GM19468 (cell line): Measurements from ENCODE around the gene COL15A1.

Source experiments
- ATAC-seq: cut with Tn5 transposase; IDR thresholded peaks from one replicate; pipeline ENCODE4 v1.9.1; 2021; ENCODE audit warnings: mild to moderate bottlenecking, moderate library complexity, moderate number of reproducible peaks; ENCODE audit not compliant: unreplicated experiment; ENCODE audit errors: extremely low read depth

Gene COL15A1

GRCh38 chr9:98913705-98914104 lies 30.0 kb upstream of the COL15A1 start:
- no peak for ATAC-seq

DNA sequence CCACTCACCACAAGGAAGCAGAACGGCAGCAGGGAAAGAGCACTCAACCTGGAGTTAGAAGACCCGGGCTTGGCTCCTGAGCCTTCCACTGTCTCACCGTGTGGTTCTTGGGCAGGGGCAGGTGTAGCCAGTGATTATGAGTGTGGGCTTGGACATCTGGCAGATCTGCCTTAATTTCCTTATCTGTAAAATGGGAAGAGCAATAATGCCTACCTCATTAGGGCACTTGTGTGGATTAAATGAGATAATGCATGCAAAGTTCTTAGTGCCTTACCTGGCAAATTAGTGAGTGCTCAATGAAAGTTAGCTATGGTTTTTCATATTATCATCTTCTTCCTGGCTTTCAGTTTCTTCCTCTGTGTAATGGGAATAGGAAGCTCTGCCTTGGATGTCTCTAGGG lies 28.1 kb upstream of the COL15A1 start:
- ATAC-seq = no peak

GRCh38 chr9:98916660-98917059 lies 27.0 kb upstream of the COL15A1 start:
- no peak for ATAC-seq

GRCh38 chr9:98917746-98918487 lies 25.8 kb upstream of the COL15A1 start:
- no peak for ATAC-seq

DNA sequence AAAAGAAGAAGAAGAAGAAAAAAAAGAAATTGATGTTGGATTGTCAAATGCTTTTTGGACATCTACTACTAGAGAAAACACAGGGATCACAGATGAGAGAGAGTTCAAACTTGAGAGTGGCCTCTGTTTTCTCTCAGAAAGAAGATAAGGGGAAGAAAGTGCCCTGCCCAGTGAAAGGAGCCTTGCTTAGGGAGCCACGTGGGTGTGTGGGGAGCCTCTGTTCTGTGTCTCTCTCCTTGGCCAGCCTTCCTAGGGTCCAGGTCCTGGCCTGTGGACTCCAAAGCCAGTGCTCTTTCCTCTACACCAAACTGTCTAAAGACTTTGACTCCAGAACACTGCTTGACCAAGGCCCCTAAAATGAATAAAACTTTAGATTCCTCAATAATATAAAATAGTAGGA lies 22.0 kb upstream of the COL15A1 start:
- no peak for ATAC-seq

DNA sequence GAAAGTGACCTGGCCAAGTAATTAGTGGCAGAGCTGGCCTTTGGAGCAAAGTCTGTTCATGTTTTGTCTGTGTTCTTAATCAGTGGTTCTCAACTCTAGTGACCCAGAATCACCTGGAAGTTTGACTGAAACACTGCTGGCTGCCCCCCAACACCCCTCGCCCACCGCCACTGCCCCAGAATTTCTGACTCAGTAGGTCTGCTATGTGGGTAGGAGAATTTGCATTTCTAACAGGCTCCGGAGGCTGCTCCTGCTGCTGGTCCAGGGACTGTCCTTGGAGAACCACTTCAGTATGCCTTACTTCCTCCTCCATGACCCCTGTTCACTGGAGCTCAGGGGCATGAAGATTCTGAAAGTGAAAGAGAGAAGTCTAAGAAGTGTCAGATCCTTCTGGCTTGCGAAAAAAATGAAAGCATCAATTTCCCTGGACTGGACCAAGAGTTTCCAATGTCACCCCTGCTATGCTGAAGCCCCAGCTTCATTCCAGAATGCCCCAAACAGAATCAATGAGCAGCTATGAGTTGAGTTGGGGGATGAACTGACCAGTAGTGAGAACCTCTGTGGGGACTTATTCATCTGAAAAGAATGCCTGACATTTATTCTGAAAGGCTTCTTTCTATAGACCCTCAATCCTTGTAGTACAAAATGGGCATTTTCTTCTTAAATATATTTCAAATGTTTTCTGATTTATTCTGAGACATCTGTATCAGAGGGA lies 20.8 kb upstream of the COL15A1 start:
- no peak for ATAC-seq

DNA sequence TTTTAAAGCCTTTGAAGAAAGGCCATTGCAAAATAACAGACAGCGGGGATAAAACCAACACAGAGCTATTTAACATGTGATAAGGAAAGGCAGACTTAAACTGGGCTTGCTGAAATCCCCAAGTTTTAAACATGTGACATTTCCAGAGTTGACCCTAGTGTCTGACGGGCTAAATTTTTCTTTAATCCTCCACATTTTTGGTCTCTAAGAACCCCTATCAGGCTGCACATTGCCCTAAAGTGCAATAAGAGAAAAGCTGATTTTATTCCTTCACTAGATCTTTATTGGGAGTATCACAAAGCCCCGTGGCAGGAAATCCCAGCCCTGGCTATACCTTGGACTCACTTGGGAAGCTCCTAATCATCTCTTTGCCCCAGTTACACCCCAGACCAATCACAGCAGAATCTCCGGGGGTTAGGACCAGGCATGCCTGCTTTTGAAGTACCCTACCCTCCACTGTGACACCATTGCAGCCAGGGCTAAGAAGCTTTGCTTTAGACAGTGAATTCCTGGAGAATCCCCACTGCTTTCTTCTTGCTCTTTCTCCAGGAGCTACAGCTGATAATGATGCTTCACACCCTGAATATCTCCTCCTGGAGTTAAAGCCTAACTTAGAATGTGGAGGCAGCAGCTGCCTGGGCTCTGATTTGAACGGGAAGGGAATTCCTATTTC lies 20.1 kb upstream of the COL15A1 start:
- no peak for ATAC-seq

DNA sequence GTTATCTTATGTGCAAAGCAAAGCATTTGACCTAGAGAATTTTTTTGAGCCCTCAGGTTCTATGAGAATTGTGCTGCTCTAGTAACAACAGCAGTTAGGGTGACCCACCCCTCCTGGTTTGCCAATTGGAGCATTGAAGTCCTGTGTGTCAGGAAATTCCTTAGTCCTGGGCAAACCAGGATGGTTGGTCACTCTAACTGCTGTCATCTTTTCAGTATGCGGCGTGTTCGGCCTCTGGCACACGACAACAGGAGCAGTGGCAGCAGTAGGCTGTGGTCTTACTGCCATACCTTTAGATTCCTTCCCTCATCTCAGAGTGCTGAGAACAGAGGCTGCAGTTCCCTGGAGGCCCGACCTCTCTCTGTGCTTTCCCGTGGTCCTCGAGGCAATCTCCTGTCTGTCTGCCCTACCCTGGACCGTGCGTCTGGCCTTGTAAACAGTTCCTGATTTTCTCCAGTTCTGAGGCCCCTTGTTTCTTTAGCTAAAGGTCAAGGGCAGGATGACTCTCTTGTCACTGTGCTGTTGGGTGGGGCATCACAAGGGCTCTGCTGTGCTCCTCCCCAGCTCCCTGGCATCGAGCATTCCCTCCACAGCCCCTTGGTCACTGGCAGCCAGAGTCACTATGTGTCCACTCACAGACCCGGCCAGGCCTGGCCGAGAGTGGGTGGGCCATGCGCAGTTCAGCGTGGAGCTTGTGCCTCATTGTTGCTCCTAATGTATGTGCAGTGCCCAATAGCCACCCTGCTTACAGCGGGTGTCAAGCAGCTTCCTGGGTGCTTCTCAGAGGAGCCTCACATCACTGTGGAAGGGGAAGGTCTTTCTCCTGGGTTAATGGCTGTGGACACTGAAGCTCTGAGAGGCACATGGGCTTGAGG lies 18.5 kb upstream of the COL15A1 start:
- no peak for ATAC-seq

- no peak for ATAC-seq
Observed at GRCh38 chr9:98925956-98926355, 17.8 kb upstream of the COL15A1 start.

- ATAC-seq = no peak
Observed at GRCh38 chr9:98927724-98928123, 16.0 kb upstream of the COL15A1 start.

DNA sequence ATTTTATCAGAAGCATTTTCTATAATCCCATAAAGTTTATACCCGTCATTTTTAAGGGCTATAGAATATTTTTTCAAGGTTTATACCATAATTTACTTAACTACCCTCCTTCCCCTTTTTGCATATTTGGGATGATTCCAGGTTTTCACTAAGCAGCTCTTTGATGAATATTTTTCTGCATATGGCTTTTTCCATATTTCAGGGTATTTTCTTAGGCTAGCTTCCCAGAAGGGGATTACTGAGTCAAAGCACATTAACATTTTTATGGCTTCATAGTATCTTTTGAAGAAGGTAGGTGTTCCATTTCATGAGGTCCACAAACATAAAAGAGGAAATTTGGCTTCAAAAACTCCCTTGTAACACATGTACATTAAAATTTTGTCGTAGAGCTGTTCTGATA lies 14.6 kb upstream of the COL15A1 start:
- no peak for ATAC-seq

- no peak for ATAC-seq
Observed at GRCh38 chr9:98929895-98930341, 13.8 kb upstream of the COL15A1 start.

GRCh38 chr9:98930792-98931191 lies 12.9 kb upstream of the COL15A1 start:
- no peak for ATAC-seq

DNA sequence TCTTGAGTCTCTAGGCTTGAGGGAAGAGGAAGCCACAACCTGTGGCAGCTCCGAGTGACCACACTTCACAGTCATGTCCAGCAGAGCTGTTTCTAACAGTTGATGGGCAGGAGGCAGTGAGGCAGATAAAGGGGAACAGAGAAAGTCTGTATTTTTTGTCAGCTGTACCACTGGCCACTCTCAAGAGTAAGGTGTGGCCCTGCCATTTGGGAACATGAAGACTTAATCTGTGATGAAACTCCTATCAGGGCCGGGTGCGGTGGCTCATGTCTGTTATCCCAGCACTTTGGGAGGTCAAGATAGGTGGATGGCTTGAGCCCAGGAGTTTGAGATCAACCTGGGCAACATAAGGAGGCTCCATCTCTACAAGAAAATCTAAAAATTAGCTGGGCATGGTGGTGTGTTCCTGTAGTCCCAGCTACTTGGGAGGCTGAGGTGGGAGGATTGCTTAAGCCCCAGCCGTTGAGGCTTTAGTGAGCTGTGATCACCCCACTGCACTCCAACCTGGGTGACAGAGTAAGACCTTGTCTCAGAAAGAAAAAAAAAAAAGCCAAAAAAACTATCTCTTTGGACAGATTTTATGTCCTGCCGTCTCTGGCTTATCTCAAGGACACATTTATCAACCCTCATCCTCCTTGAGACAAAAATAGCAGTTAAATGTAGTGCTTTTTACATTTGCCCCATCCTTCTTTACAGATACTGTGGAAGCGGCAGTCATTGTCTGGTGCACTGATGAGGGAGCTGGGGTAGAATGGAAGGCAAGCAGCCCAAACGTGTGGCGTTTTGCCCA lies 11.9 kb upstream of the COL15A1 start:
- ATAC-seq = no peak

GRCh38 chr9:98933185-98933584 lies 10.5 kb upstream of the COL15A1 start:
- no peak for ATAC-seq

- ATAC-seq = no peak
Observed at GRCh38 chr9:98933890-98934289, 9.8 kb upstream of the COL15A1 start.

DNA sequence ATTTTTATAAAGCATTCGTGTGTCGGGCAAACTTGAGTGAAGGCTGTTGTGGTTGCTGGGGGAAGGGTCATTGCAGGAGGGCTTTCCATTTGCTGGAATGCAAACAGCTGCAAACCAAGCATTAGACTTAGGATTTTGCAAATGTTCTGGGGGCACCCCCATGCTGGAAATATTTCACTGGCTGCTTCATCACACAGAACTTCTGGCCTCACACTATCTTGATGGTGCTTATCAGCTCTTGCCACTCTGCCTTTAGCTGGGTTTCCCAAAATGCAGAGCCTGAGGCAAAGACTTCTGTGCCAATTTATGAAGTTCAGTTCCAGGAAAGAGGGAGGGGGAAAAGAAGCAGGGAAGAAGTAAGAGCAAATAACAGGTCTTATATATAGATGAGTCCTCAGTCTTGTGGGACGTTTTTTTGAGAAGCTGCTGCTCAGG lies 8.6 kb upstream of the COL15A1 start:
- ATAC-seq = no peak

DNA sequence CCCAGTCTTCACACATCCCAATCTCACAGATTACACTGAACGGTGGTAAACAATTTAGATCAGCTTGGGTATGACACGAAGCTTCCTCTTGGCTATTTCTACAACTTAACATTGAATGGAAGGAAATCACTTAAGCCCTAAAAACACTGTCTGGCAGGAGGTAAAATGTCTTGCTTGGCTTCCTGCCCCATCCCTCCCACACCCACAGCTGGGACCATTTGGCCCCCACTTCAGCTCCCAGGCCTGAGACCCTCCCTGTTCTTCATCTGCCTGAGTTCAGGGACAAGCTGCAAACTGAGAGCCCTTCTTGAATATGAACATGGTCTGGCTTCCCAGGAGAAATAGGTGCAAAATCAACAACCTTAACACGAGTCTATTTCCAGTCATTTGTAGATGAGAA lies 3.4 kb upstream of the COL15A1 start:
- ATAC-seq = no peak

GRCh38 chr9:98941946-98942523 lies 1.7 kb upstream of the COL15A1 start:
- ATAC-seq = no peak
